Psoas muscle (tissue), 8 donors: ENCODE data around the gene HBP1. TPM values are rescaled to one million over a fixed set of nuclear protein-coding genes. Genes with fewer than 3 reads are reported as not detected.

ENCODE experiments used
- ATAC-seq, 4 donors: fragments of 200-7000 bp; cut with Tn5 transposase; one replicate each; pipeline ENCODE4 v1.9.1; 2020; ENCODE audit warnings: moderate library complexity in 3 of 4, mild to moderate bottlenecking in 2 of 4
- DNase-seq, 2 donors: peaks; one replicate each; pipeline ENCODE4 v3.0.0-alpha.2; 2020
- H3K27ac ChIP-seq: fragments of 200-600 bp; one replicate; pipeline ENCODE4 v1.8.0; 2022
- H3K27me3 ChIP-seq, 3 donors: fragments of 200-600 bp in 1 of 3; one replicate each; pipeline versions ENCODE4 v1.6.1 to v1.8.0; 2013 to 2022; ENCODE audit warnings: low read length in 2 of 3, mild to moderate bottlenecking in 2 of 3, moderate library complexity in 1 of 3; ENCODE audit not compliant: insufficient read depth in 3 of 3
- H3K36me3 ChIP-seq, 2 donors: fragments of 200-600 bp in 1 of 2; one replicate each; pipeline versions ENCODE4 v1.6.1 to v1.8.0; 2013 to 2022; ENCODE audit warnings: low read depth in 1 of 2, mild to moderate bottlenecking in 1 of 2, moderate library complexity in 1 of 2; ENCODE audit not compliant: insufficient read depth in 1 of 2
- H3K4me1 ChIP-seq: fragments of 200-600 bp; one replicate; pipeline ENCODE4 v1.8.0; 2022
- H3K4me3 ChIP-seq: fragments of 200-600 bp; one replicate; pipeline ENCODE4 v1.8.0; 2022; ENCODE audit warnings: mild to moderate bottlenecking
- H3K9me3 ChIP-seq: fragments of 200-600 bp; one replicate; pipeline ENCODE4 v1.8.0; 2022
- CTCF ChIP-seq: fragments of 200-600 bp; IDR thresholded peaks from one replicate; pipeline ENCODE4 v1.8.0; 2022; ENCODE audit warnings: antibody characterized with exemption
- WGBS, 3 donors: extraction: QIAGEN DNeasy Blood & Tissue Kit; methylation state at CpG; one replicate each; pipeline versions ENCODE4 v1.1.6 to v1.1.7; 2013; 5-methylcytosine and 5-hydroxymethylcytosine counted together
- intact Hi-C, 2 donors: fragments of 100-400 bp; cut with DNase I; formaldehyde crosslinking; loops; one replicate each; pipeline versions ENCODE4 v1.11.0 to v1.14.2; 2022
- polyA plus RNA-seq, 3 donors: library from polyadenylated mRNA; stranded (reverse); fragments of 200-250 nt; gene quantifications; one replicate each; pipeline ENCODE4 v1.2.3, GENCODE V29; 2013
- total RNA-seq, 4 donors: library from RNA; stranded (reverse); fragmentation: NEBNext Ultra II Directional in 2 of 4; extraction: Animal tissue kit (Norgen Biotek cat#: 25700) in 2 of 4; gene quantifications; one replicate each; pipeline versions ENCODE4 v1.2.1 to v1.2.4, GENCODE V29; 2021 to 2023
- donor health status: healthy with polysubstance abuse.
- donor health status: DM: no; HTN: no; CAD: no; lungs with moderate emphysema.
- donor health status: Bipolar disorder and iron deficiency.
- donor health status: healthy.
- donor health status: DM: yes; HTN: yes; CAD: no.
- donor health status: DM: no; HTN: no; CAD: no.
- donor health status: DM: no; HTN: no; CAD: no.
- donor health status: DM: yes; HTN: yes; CAD: no.

HBP1 gene
- total and polyA plus RNA-seq, 7 donors: 14.6 to 76.7 (median 69.5) TPM

GRCh38 chr7:107147464-107148393 is 21.1 kb upstream of the HBP1 start:
- no peak overlapping the region for H3K27ac ChIP-seq
- TF ChIP-seq CTCF: peak; percentile 60
- intact Hi-C loops: no loop called here
- H3K4me1 ChIP-seq: peaks cover 8% of the 10 kb centered on the region
- DNase-seq (no peak), ATAC-seq (peak; percentile 65 to 93 (median 74))
- H3K36me3 ChIP-seq: no peaks in the 10 kb centered on the region
- 17 to 27% (median 18%) methylated on average over 3 of the region's 3 CpGs for WGBS, 3 donors
- no peaks in the 10 kb centered on the region for H3K27me3 ChIP-seq
- H3K9me3 ChIP-seq: no peaks in the 10 kb centered on the region
- peak overlapping the region; percentile 20 for H3K4me3 ChIP-seq

DNA sequence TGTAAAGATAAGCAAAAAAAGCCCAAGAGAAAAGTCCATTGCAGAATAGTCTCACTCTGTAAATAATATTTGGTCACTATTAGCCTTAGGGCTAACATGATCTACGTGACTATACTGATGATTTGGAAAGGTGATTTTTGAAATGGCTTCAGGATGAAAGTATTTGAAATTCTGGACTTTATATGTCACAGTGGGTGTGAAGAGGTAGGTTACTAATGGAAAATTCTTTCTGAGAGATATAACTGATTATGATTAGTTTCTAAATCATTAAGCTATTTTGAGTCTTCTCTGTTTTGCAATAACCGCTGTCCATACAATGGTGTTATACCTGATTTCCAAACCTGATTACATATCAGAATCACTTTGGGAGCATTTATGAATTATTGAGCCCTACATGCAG is 20.1 kb upstream of the HBP1 start:
- DNase-seq (no peak), ATAC-seq (no peak)
- Histone ChIP-seq H3K9me3 (no peaks in the 10 kb centered on the region), H3K4me1 (peaks cover 8% of the 10 kb centered on the region), H3K27me3 (no peaks in the 10 kb centered on the region), H3K27ac (no peak overlapping the region), H3K36me3 (no peaks in the 10 kb centered on the region), H3K4me3 (no peak overlapping the region)
- 98 to 100% (median 100%) methylated on average over 2 of the region's 2 CpGs for WGBS, 3 donors
- intact Hi-C loops: no loop called here
- TF ChIP-seq CTCF: no peak

DNA sequence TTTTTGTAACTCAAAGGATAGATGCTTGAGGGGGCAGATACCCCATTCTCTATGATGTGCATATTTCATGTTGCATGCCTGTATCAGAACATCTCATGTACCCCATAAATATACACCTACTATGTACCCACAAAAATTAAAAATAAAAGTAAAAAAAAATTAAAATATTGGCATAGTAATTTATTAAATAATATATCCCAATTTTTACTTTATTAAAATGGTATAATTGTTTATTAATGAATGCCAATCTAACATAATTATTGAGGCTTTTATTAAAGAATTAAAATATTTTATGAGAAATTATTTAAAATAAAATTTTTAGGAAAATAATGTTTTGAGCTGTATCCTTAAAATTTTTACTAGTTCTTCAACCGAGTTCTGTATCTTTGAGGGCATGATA is 18.9 kb upstream of the HBP1 start:
- H3K27ac ChIP-seq: no peak overlapping the region
- H3K4me1 ChIP-seq: peaks cover 8% of the 10 kb centered on the region
- H3K9me3 ChIP-seq: no peaks in the 10 kb centered on the region
- no peaks in the 10 kb centered on the region for H3K36me3 ChIP-seq
- DNase-seq (no peak), ATAC-seq (no peak)
- TF ChIP-seq CTCF: no peak
- 94 to 98% (median 98%) methylated on average over 1 of the region's 1 CpG for WGBS, 3 donors
- H3K4me3 ChIP-seq: no peak overlapping the region
- intact Hi-C loops: loop anchor here (5.0 kb wide), 2 partner anchors 203 to 358 kb away; no protein-coding TSS in a partner anchor
- no peaks in the 10 kb centered on the region for H3K27me3 ChIP-seq

DNA sequence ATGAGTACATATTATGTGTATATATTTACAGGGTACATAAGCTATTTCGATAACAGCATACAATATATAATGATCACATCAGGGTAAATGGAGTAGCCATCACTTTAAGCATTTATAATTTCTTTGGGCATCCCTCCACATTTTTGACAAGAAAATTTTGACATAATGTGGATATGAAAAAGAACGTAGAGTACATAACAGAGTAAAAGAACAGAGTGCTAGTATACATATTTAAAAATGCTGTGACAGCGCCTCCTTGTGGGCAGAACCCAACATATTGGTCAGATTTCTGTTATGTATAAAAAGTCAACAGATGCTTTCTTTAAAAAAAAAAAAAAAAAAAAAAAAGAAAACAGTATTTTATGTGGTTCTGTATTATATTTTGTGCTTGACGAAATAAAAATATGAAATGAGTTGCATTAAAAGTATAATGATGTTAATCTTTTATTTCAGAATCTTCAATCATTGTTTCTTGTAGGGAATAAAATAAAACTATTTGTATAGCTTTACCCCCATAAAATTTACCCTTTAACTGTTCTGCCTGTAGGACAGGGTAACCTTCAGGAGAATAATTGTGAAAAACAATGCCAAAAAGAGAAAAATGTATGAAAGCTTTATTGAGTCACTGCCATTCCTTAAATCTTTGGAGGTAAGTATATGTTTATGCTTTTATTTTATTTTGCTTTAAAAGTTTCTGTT is 18.3 kb upstream of the HBP1 start:
- Histone ChIP-seq H3K36me3 (no peaks in the 10 kb centered on the region), H3K9me3 (no peaks in the 10 kb centered on the region), H3K4me3 (no peak overlapping the region), H3K27me3 (no peaks in the 10 kb centered on the region), H3K27ac (no peak overlapping the region), H3K4me1 (peaks cover 8% of the 10 kb centered on the region)
- ATAC-seq (peak in 3 of 4 donors; percentile 57 to 71 (median 70)), DNase-seq (peak; percentile 66 to 73)
- intact Hi-C loops: loop anchor here (5.0 kb wide), 2 partner anchors 203 to 358 kb away; no protein-coding TSS in a partner anchor
- 24 to 27% (median 27%) methylated on average over 4 of the region's 4 CpGs for WGBS, 3 donors
- peak; percentile 65 for TF ChIP-seq CTCF
